DOHH2 (cell line): ENCODE data around the gene PHYKPL.

Experiments
- CTCF ChIP-seq: fragments of 200-600 bp; sonication (generic); IDR thresholded peaks from one replicate; pipeline ENCODE4 v1.5.1; 2014; ENCODE audit warnings: antibody characterized with exemption, mild to moderate bottlenecking, low read depth, low read length; ENCODE audit not compliant: poor library complexity, severe bottlenecking
- EZH2phosphoT487 ChIP-seq: fragments of 200-600 bp; sonication (generic); IDR thresholded peaks from 2 replicates; pipeline ENCODE4 v1.6.1; 2017; ENCODE audit warnings: borderline replicate concordance, mild to moderate bottlenecking, antibody characterized with exemption, low read length, moderate library complexity, mixed read lengths

- TF ChIP-seq CTCF (no peak), EZH2phosphoT487 (no peak)
Observed at GRCh38 chr5:178229861-178230260, 2.7 kb downstream of the PHYKPL start.
